NCI-H2196 (cell line): Measurements from ENCODE around the gene CMSS1.

Experiments used
- DNase-seq: peaks from one replicate; lab custom pipeline; 2025; ENCODE audit not compliant: unreplicated experiment; lab: John Stamatoyannopoulos, UW

The CMSS1 gene

GRCh38 chr3:99899603-99900002 lies 81.9 kb downstream of the CMSS1 start:
- no peak for DNase-seq

- DNase-seq, result no peak
These were observed 82.6 kb downstream of the CMSS1 start for GRCh38 chr3:99900248-99900647.

GRCh38 chr3:99901200-99901926 lies 83.7 kb downstream of the CMSS1 start:
- peak; percentile 33 for DNase-seq

GRCh38 chr3:99902091-99902490 lies 84.4 kb downstream of the CMSS1 start:
- no peak for DNase-seq

GRCh38 chr3:99903869-99904268 lies 86.2 kb downstream of the CMSS1 start:
- DNase-seq, result no peak

- no peak for DNase-seq
These were observed 90.4 kb downstream of the CMSS1 start for GRCh38 chr3:99907959-99908544.

GRCh38 chr3:99909714-99910495 lies 92.2 kb downstream of the CMSS1 start:
- DNase-seq, result peak; percentile 64

GRCh38 chr3:99910752-99911290 lies 93.2 kb downstream of the CMSS1 start:
- no peak for DNase-seq

- DNase-seq, result no peak
These were observed 93.8 kb downstream of the CMSS1 start for GRCh38 chr3:99911433-99911832.

GRCh38 chr3:99915906-99916432 lies 98.3 kb downstream of the CMSS1 start:
- DNase-seq, result no peak

- no peak for DNase-seq
These were observed 101.1 kb downstream of the CMSS1 start for GRCh38 chr3:99918715-99919114.

- no peak for DNase-seq
These were observed 102.0 kb downstream of the CMSS1 start for GRCh38 chr3:99919694-99920093.

- DNase-seq, result peak; percentile 48
These were observed 103.1 kb downstream of the CMSS1 start for GRCh38 chr3:99920481-99921376.

GRCh38 chr3:99921377-99921695 lies 103.7 kb downstream of the CMSS1 start:
- no peak for DNase-seq

GRCh38 chr3:99921986-99922385 lies 104.3 kb downstream of the CMSS1 start:
- no peak for DNase-seq

GRCh38 chr3:99923873-99924272 lies 106.2 kb downstream of the CMSS1 start:
- no peak for DNase-seq

- DNase-seq, result peak; percentile 90
These were observed 108.0 kb downstream of the CMSS1 start for GRCh38 chr3:99925584-99926230.

- no peak for DNase-seq
These were observed 110.2 kb downstream of the CMSS1 start for GRCh38 chr3:99927671-99928457.
